ENCODE data around the gene SMIM35. TPM values are rescaled to one million over a fixed set of nuclear protein-coding genes. Genes with fewer than 3 reads are reported as not detected.

The SMIM35 gene
- total and polyA plus RNA-seq, 9 donors, result 0.08 TPM; not detected in 8

DNA sequence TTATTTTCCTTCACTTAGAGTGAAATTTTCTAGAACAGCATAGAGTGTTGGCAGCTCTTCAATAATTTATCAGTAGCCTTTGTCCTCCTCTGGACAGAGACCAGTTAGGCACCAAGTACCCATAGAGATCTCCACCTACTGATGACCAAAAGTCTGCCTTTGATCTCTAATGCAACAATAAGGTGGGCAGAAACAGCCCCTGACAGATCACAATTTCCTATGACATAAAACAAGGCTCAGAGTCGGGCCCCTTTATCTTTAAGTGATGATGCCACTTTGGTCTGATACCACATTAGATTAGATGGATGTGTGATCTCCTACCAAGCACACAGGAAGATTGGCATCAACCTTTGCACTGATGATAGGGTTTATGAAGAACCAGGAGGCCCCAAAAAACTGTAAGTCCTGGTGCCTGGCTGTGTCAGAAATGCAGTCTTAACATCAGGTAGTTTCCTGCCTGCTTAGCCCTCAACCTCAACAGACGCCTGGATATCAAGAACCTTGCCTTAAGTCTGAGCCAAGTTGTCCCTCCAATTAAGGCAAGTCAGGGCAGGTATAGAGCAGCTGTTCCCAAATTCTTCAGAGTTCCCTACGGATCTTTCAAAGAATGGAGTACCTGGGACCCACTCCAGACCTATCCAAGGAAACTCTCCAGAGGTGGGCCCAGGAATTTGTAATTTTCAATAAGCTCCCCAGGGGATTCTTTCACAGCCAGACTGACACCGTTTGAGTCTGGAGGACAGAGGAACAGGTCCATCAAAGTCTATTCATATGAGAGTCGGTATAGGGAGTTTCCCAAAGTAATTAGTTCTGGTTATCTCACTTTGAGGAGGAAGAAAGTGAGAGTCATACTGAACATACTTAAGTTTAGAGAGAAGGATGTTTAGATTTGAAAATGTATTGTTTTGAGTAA is 40.5 kb downstream of the SMIM35 start:
- intact Hi-C loops (cut with DNase I), result no loop called here
- H3K4me3 ChIP-seq, result no peak overlapping the region
- H3K36me3 ChIP-seq, result no peaks in the 10 kb centered on the region
- WGBS, 3 donors, result 43 to 55% (median 49%) methylated on average over 5 of the region's 5 CpGs
- DNase-seq, result no peak
- no peak for TF ChIP-seq EP300 (IDR thresholded peaks at IDR 0.05)
- no peak for TF ChIP-seq POLR2A (IDR thresholded peaks at IDR 0.05)
- TF ChIP-seq, protein P1, sequence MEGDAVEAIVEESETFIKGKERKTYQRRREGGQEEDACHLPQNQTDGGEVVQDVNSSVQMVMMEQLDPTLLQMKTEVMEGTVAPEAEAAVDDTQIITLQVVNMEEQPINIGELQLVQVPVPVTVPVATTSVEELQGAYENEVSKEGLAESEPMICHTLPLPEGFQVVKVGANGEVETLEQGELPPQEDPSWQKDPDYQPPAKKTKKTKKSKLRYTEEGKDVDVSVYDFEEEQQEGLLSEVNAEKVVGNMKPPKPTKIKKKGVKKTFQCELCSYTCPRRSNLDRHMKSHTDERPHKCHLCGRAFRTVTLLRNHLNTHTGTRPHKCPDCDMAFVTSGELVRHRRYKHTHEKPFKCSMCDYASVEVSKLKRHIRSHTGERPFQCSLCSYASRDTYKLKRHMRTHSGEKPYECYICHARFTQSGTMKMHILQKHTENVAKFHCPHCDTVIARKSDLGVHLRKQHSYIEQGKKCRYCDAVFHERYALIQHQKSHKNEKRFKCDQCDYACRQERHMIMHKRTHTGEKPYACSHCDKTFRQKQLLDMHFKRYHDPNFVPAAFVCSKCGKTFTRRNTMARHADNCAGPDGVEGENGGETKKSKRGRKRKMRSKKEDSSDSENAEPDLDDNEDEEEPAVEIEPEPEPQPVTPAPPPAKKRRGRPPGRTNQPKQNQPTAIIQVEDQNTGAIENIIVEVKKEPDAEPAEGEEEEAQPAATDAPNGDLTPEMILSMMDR (IDR thresholded peaks at IDR 0.05), result no peak
- H3K27ac ChIP-seq, result no peak overlapping the region
- no peaks in the 10 kb centered on the region for H3K9me3 ChIP-seq
- no peaks in the 10 kb centered on the region for H3K4me1 ChIP-seq (ENCODE audit: insufficient read depth)
- no peaks in the 10 kb centered on the region for H3K27me3 ChIP-seq

DNA sequence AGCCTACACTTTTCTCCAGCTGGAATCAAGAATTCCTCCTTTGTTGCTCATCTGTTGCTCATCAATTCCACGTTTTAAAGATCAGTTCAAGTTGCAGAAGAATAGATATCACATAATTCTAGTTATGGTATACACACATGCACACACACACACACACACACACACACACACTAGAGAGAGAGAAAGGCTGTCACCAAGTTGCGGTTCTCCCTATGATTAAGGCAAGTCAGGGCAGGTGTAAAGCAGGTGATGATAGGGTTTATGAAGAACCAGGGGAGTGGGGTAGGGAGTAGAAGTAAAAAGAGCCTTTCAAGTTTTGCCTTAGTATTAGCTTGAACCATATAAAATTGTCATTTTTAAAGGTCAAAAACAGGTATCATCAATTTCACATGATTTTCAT is 41.6 kb downstream of the SMIM35 start:
- Histone ChIP-seq H3K36me3 (no peaks in the 10 kb centered on the region), H3K27ac (no peak overlapping the region), H3K27me3 (no peaks in the 10 kb centered on the region), H3K9me3 (no peaks in the 10 kb centered on the region), H3K4me1 (ENCODE audit: insufficient read depth) (no peaks in the 10 kb centered on the region), H3K4me3 (no peak overlapping the region)
- WGBS, 3 donors, result 62 to 72% (median 64%) methylated on average over 2 of the region's 2 CpGs
- TF ChIP-seq, protein P1 (IDR thresholded peaks at IDR 0.05), result no peak
- no peak for TF ChIP-seq EP300 (IDR thresholded peaks at IDR 0.05)
- no peak for TF ChIP-seq POLR2A (IDR thresholded peaks at IDR 0.05)
- intact Hi-C loops (cut with DNase I), result no loop called here
- DNase-seq, result no peak

DNA sequence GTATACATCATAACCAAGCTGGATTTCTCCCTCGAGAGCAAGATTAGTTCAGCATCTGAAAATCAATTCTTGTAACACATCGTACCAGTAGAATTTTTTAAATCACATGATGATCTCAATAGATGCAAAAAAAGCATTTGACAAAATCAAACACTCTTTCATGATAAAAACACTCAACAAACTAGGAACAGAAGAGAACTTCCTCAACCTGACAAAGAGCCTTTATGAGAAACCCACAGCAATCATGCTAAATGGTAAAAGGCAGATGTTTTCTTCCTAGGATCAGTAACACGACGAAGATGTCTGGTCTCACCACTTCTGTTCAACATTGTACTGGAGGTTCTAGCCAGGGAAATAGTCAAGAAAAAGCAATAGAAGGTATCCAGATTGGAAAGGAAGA is 44.0 kb downstream of the SMIM35 start:
- WGBS, 3 donors, result 69 to 81% (median 73%) methylated on average over 4 of the region's 4 CpGs
- no peaks in the 10 kb centered on the region for H3K9me3 ChIP-seq
- H3K4me3 ChIP-seq, result no peak overlapping the region
- no peaks in the 10 kb centered on the region for H3K27me3 ChIP-seq
- no peak overlapping the region for H3K27ac ChIP-seq
- TF ChIP-seq POLR2A (IDR thresholded peaks at IDR 0.05) (no peak), EP300 (IDR thresholded peaks at IDR 0.05) (no peak)
- TF ChIP-seq, protein P1 (IDR thresholded peaks at IDR 0.05), result no peak
- intact Hi-C loops (cut with DNase I), result no loop called here
- DNase-seq, result no peak
- H3K4me1 ChIP-seq (ENCODE audit: insufficient read depth), result no peaks in the 10 kb centered on the region
- H3K36me3 ChIP-seq, result no peaks in the 10 kb centered on the region

DNA sequence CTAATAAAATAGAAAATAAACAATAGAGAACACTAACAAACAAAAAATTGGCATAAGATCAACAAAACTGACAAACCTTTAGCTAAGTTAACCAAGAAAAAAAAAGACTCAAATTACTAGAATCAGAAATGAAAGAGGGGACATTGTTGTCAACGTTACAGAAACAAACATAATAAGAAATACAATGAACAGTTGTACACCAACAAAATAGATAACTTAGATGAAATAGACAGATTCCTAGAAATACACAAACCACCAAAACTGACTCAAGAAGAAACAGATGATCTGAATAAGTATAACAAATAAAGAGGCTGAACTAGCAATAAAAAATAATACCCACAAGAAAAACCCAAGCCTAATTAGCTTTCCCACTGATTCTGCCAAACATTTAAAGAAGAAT is 44.6 kb downstream of the SMIM35 start:
- Histone ChIP-seq H3K36me3 (no peaks in the 10 kb centered on the region), H3K9me3 (no peaks in the 10 kb centered on the region), H3K27me3 (no peaks in the 10 kb centered on the region), H3K27ac (no peak overlapping the region), H3K4me1 (ENCODE audit: insufficient read depth) (no peaks in the 10 kb centered on the region), H3K4me3 (no peak overlapping the region)
- WGBS, 3 donors, result 65 to 68% (median 66%) methylated on average over 1 of the region's 1 CpG
- TF ChIP-seq POLR2A (IDR thresholded peaks at IDR 0.05) (no peak), EP300 (IDR thresholded peaks at IDR 0.05) (no peak)
- TF ChIP-seq, protein P1 (IDR thresholded peaks at IDR 0.05), result no peak
- intact Hi-C loops (cut with DNase I), result no loop called here
- no peak for DNase-seq
